Astrocyte (in vitro differentiated cells and primary cell): Measurements from ENCODE around the gene WNT11. TPM values are rescaled to one million over a fixed set of nuclear protein-coding genes. Genes with fewer than 3 reads are reported as not detected.

ENCODE experiments used
- DNase-seq: peaks from one replicate; pipeline ENCODE4 v3.0.0-alpha.2; 2010; ENCODE audit warnings: low read depth
- FAIRE-seq: peaks from 2 replicates; lab custom pipeline; 2011; peaks lifted over from hg19 to GRCh38; lab: Jason Lieb, UNC
- H2AFZ ChIP-seq: 2 replicates; pipeline ENCODE4 v1.6.0; 2012; ENCODE audit warnings: low read depth, low read length, inconsistent platforms
- H3K27ac ChIP-seq: 2 replicates; pipeline ENCODE4 v1.5.1; 2011; ENCODE audit warnings: low read depth, low read length, inconsistent platforms
- H3K27me3 ChIP-seq: 2 replicates; pipeline ENCODE4 v1.6.0; 2011; ENCODE audit warnings: low read length, inconsistent platforms; ENCODE audit not compliant: insufficient read depth
- H3K36me3 ChIP-seq: 2 replicates; pipeline ENCODE4 v1.5.1; 2011; ENCODE audit warnings: low read length, inconsistent platforms; ENCODE audit not compliant: insufficient read depth
- H3K4me1 ChIP-seq: 2 replicates; pipeline ENCODE4 v1.5.1; 2011; ENCODE audit warnings: low read length, inconsistent platforms; ENCODE audit not compliant: insufficient read depth
- H3K4me2 ChIP-seq: 2 replicates; pipeline ENCODE4 v1.6.0; 2012; ENCODE audit warnings: low read length, inconsistent platforms
- H3K4me3 ChIP-seq: 2 replicates; pipeline ENCODE4 v1.5.1; 2011; ENCODE audit warnings: low read depth, mild to moderate bottlenecking, low read length, inconsistent platforms; ENCODE audit not compliant: insufficient read depth
- H3K79me2 ChIP-seq: 2 replicates; pipeline ENCODE4 v1.6.0; 2012; ENCODE audit warnings: mild to moderate bottlenecking, low read length, inconsistent platforms; ENCODE audit not compliant: insufficient read depth
- H3K9ac ChIP-seq: 2 replicates; pipeline ENCODE4 v1.6.0; 2012; ENCODE audit warnings: mild to moderate bottlenecking, low read length, inconsistent platforms
- H3K9me3 ChIP-seq: 2 replicates; pipeline ENCODE4 v1.5.1; 2012; ENCODE audit warnings: low read depth, mild to moderate bottlenecking, low read length, inconsistent platforms; ENCODE audit not compliant: insufficient read depth
- H4K20me1 ChIP-seq: 2 replicates; pipeline ENCODE4 v1.6.0; 2012; ENCODE audit warnings: low read length, inconsistent platforms; ENCODE audit not compliant: insufficient read depth
- H3K27ac Mint-ChIP-seq: one replicate; pipeline ENCODE4 v1.8.0; 2021; ENCODE audit warnings: mild to moderate bottlenecking, mixed read lengths; ENCODE audit not compliant: unreplicated experiment
- H3K27me3 Mint-ChIP-seq: one replicate; pipeline ENCODE4 v1.8.0; 2021; ENCODE audit warnings: low read depth, mixed read lengths; ENCODE audit not compliant: unreplicated experiment
- H3K36me3 Mint-ChIP-seq: one replicate; pipeline ENCODE4 v1.8.0; 2021; ENCODE audit warnings: low read depth, mixed read lengths; ENCODE audit not compliant: unreplicated experiment
- H3K4me1 Mint-ChIP-seq: one replicate; pipeline ENCODE4 v1.8.0; 2021; ENCODE audit warnings: low read depth, mixed read lengths; ENCODE audit not compliant: unreplicated experiment
- H3K4me3 Mint-ChIP-seq: one replicate; pipeline ENCODE4 v1.8.0; 2021; ENCODE audit warnings: mild to moderate bottlenecking, moderate library complexity, mixed read lengths; ENCODE audit not compliant: unreplicated experiment
- H3K9me3 Mint-ChIP-seq: one replicate; pipeline ENCODE4 v1.8.0; 2021; ENCODE audit warnings: mild to moderate bottlenecking, mixed read lengths; ENCODE audit not compliant: unreplicated experiment
- CTCF ChIP-seq: IDR thresholded peaks from 2 replicates; pipeline ENCODE4 v1.5.1; 2011; ENCODE audit warnings: low read depth, mild to moderate bottlenecking, inconsistent platforms, low read length, moderate library complexity; ENCODE audit not compliant: insufficient read depth
- EZH2 ChIP-seq: IDR thresholded peaks from 2 replicates; pipeline ENCODE4 v1.6.1; 2012; ENCODE audit warnings: mild to moderate bottlenecking, low read length, inconsistent platforms; ENCODE audit not compliant: insufficient read depth
- total RNA-seq: library from RNA; stranded (reverse); gene quantifications from 2 replicates; pipeline ENCODE4 v1.2.1, GENCODE V29; 2021

Gene WNT11
- total RNA-seq, 1 donor from 2014 or later: 1.3 TPM

- no peak overlapping the region for H3K9ac ChIP-seq
- Mint-ChIP-seq H3K4me1 (no peaks in the 10 kb centered on the region), H3K27me3 (peaks cover 74% of the 10 kb centered on the region), H3K27ac (no peak overlapping the region), H3K36me3 (no peaks in the 10 kb centered on the region), H3K9me3 (no peaks in the 10 kb centered on the region), H3K4me3 (no peak overlapping the region)
- H3K4me2 ChIP-seq: no peak overlapping the region
- no peaks in the 10 kb centered on the region for H3K36me3 ChIP-seq
- H3K9me3 ChIP-seq: no peaks in the 10 kb centered on the region
- TF ChIP-seq CTCF: no peak
- TF ChIP-seq EZH2: no peak
- no peak overlapping the region for H3K27ac ChIP-seq
- no peak overlapping the region for H2AFZ ChIP-seq
- H3K79me2 ChIP-seq: no peaks in the 10 kb centered on the region
- no peaks in the 10 kb centered on the region for H3K4me1 ChIP-seq
- peaks cover 23% of the 10 kb centered on the region for H3K27me3 ChIP-seq
- FAIRE-seq (no peak), DNase-seq (no peak)
- no peaks in the 10 kb centered on the region for H4K20me1 ChIP-seq
- no peak overlapping the region for H3K4me3 ChIP-seq
These were observed 38.1 kb upstream of the WNT11 start for GRCh38 chr11:76244316-76244851.

GRCh38 chr11:76243957-76244285 is 37.6 kb upstream of the WNT11 start:
- H3K36me3 Mint-ChIP-seq: no peaks in the 10 kb centered on the region
- Histone ChIP-seq H3K9ac (no peak overlapping the region), H2AFZ (no peak overlapping the region), H3K4me2 (no peak overlapping the region), H3K4me1 (no peaks in the 10 kb centered on the region), H3K36me3 (no peaks in the 10 kb centered on the region), H3K79me2 (no peaks in the 10 kb centered on the region), H3K9me3 (no peaks in the 10 kb centered on the region), H3K27me3 (peaks cover 23% of the 10 kb centered on the region), H3K4me3 (no peak overlapping the region), H3K27ac (no peak overlapping the region), H4K20me1 (no peaks in the 10 kb centered on the region)
- H3K27me3 Mint-ChIP-seq: peaks cover 69% of the 10 kb centered on the region
- FAIRE-seq (no peak), DNase-seq (no peak)
- no peaks in the 10 kb centered on the region for H3K4me1 Mint-ChIP-seq
- TF ChIP-seq CTCF: no peak
- TF ChIP-seq EZH2: no peak
- no peak overlapping the region for H3K4me3 Mint-ChIP-seq
- no peak overlapping the region for H3K27ac Mint-ChIP-seq
- H3K9me3 Mint-ChIP-seq: no peaks in the 10 kb centered on the region

- H3K36me3 Mint-ChIP-seq: no peaks in the 10 kb centered on the region
- no peak overlapping the region for H3K4me2 ChIP-seq
- no peak for DNase-seq
These were observed 37.1 kb upstream of the WNT11 start for GRCh38 chr11:76243193-76243956.

More at GRCh38 chr11:76243193-76243956, 37.1 kb upstream of the WNT11 start:
- no peaks in the 10 kb centered on the region for H3K4me1 Mint-ChIP-seq
- TF ChIP-seq CTCF: no peak
- TF ChIP-seq EZH2: no peak
- Histone ChIP-seq H2AFZ (no peak overlapping the region), H3K27me3 (peaks cover 23% of the 10 kb centered on the region), H3K9ac (no peak overlapping the region), H3K9me3 (no peaks in the 10 kb centered on the region), H3K27ac (no peak overlapping the region), H3K4me3 (no peak overlapping the region), H3K36me3 (no peaks in the 10 kb centered on the region), H3K79me2 (no peaks in the 10 kb centered on the region), H3K4me1 (no peaks in the 10 kb centered on the region), H4K20me1 (no peaks in the 10 kb centered on the region)
- no peak overlapping the region for H3K27ac Mint-ChIP-seq
- no peaks in the 10 kb centered on the region for H3K9me3 Mint-ChIP-seq
- peaks cover 68% of the 10 kb centered on the region for H3K27me3 Mint-ChIP-seq
- no peak overlapping the region for H3K4me3 Mint-ChIP-seq
- FAIRE-seq: no peak
